ENCODE measurements around the gene DENND1A. TPM values are rescaled to one million over a fixed set of nuclear protein-coding genes. Genes with fewer than 3 reads are reported as not detected.

The DENND1A gene
- total and polyA plus RNA-seq, 2 donors from 2014 or later, result 16.3 to 19.6 TPM

GRCh38 chr9:123967323-123967722 is 37.4 kb upstream of the DENND1A start:
- Histone ChIP-seq H3K27me3 (ENCODE audit: control insufficient read depth, insufficient read depth, low read length) (no peaks in the 10 kb centered on the region), H3K4me3 (ENCODE audit: low read length in 3 of 3) (no peak overlapping the region), H3K4me1 (ENCODE audit: control insufficient read depth in 2 of 3, insufficient read depth in 2 of 3, low read depth in 1 of 3, low read length in 3 of 3) (no peaks in the 10 kb centered on the region), H3K27ac (ENCODE audit: low read depth in 2 of 2, low read length in 2 of 2) (no peak overlapping the region), H3K36me3 (ENCODE audit: control insufficient read depth in 2 of 3, insufficient read depth in 3 of 3, low read length in 3 of 3) (no peaks in the 10 kb centered on the region), H3K9me3 (ENCODE audit: control insufficient read depth in 2 of 3, insufficient read depth in 1 of 3, low read length in 3 of 3) (peaks cover 0 to 3% (median 0%) of the 10 kb centered on the region in 3 donors), H3K9ac (ENCODE audit: low read length in 3 of 3) (no peak overlapping the region)
- FAIRE-seq, result no peak
- intact Hi-C loops (cut with DNase I), result no loop called here
- no peak for TF ChIP-seq CTCF (IDR thresholded peaks at IDR 0.05; ENCODE audit: borderline replicate concordance, extremely low read depth, insufficient read depth)
- no peak for DNase-seq

- H3K36me3 ChIP-seq (ENCODE audit: control insufficient read depth in 2 of 3, insufficient read depth in 3 of 3, low read length in 3 of 3), result no peaks in the 10 kb centered on the region
- no peak overlapping the region for H3K9ac ChIP-seq (ENCODE audit: low read length in 3 of 3)
- H3K9me3 ChIP-seq (ENCODE audit: control insufficient read depth in 2 of 3, insufficient read depth in 1 of 3, low read length in 3 of 3), result no peaks in the 10 kb centered on the region
- DNase-seq (peak in 2 of 5 donors; percentile 35 to 38), FAIRE-seq (no peak)
- no peak overlapping the region for H3K27ac ChIP-seq (ENCODE audit: low read depth in 2 of 2, low read length in 2 of 2)
- H3K27me3 ChIP-seq (ENCODE audit: control insufficient read depth, insufficient read depth, low read length), result no peaks in the 10 kb centered on the region
- no peaks in the 10 kb centered on the region for H3K4me1 ChIP-seq (ENCODE audit: control insufficient read depth in 2 of 3, insufficient read depth in 2 of 3, low read depth in 1 of 3, low read length in 3 of 3)
- intact Hi-C loops (cut with DNase I), result no loop called here
- no peak for TF ChIP-seq CTCF (IDR thresholded peaks at IDR 0.05; ENCODE audit: borderline replicate concordance, extremely low read depth, insufficient read depth)
- H3K4me3 ChIP-seq (ENCODE audit: low read length in 3 of 3), result no peak overlapping the region
These were observed 36.1 kb upstream of the DENND1A start for GRCh38 chr9:123965801-123966686.

GRCh38 chr9:123964761-123965160 is 34.8 kb upstream of the DENND1A start:
- H3K36me3 ChIP-seq (ENCODE audit: control insufficient read depth in 2 of 3, insufficient read depth in 3 of 3, low read length in 3 of 3), result no peaks in the 10 kb centered on the region
- no peaks in the 10 kb centered on the region for H3K4me1 ChIP-seq (ENCODE audit: control insufficient read depth in 2 of 3, insufficient read depth in 2 of 3, low read depth in 1 of 3, low read length in 3 of 3)
- H3K4me3 ChIP-seq (ENCODE audit: low read length in 3 of 3), result no peak overlapping the region
- FAIRE-seq (no peak), DNase-seq (no peak)
- H3K9ac ChIP-seq (ENCODE audit: low read length in 3 of 3), result no peak overlapping the region
- no peak for TF ChIP-seq CTCF (IDR thresholded peaks at IDR 0.05; ENCODE audit: borderline replicate concordance, extremely low read depth, insufficient read depth)
- no peaks in the 10 kb centered on the region for H3K9me3 ChIP-seq (ENCODE audit: control insufficient read depth in 2 of 3, insufficient read depth in 1 of 3, low read length in 3 of 3)
- intact Hi-C loops (cut with DNase I), result no loop called here
- H3K27me3 ChIP-seq (ENCODE audit: control insufficient read depth, insufficient read depth, low read length), result no peaks in the 10 kb centered on the region
- H3K27ac ChIP-seq (ENCODE audit: low read depth in 2 of 2, low read length in 2 of 2), result no peak overlapping the region

Data from kidney (tissue), 14 donors.